CD1c-positive myeloid dendritic cell (primary cell): ENCODE measurements around the gene OR10Z1.

Experiments used
- DNase-seq: peaks from one replicate; pipeline ENCODE4 v3.0.0-alpha.2; 2016; ENCODE audit errors: extremely low spot score

The OR10Z1 gene, protein sequence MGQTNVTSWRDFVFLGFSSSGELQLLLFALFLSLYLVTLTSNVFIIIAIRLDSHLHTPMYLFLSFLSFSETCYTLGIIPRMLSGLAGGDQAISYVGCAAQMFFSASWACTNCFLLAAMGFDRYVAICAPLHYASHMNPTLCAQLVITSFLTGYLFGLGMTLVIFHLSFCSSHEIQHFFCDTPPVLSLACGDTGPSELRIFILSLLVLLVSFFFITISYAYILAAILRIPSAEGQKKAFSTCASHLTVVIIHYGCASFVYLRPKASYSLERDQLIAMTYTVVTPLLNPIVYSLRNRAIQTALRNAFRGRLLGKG

GRCh38 chr1:158604968-158605367 lies at the start of gene OR10Z1:
TSS of gene OR10Z1 (plus strand) at chr1:158605268. CDS start at chr1:158606439, 1,171 bp downstream.
- DNase-seq = no peak

DNA sequence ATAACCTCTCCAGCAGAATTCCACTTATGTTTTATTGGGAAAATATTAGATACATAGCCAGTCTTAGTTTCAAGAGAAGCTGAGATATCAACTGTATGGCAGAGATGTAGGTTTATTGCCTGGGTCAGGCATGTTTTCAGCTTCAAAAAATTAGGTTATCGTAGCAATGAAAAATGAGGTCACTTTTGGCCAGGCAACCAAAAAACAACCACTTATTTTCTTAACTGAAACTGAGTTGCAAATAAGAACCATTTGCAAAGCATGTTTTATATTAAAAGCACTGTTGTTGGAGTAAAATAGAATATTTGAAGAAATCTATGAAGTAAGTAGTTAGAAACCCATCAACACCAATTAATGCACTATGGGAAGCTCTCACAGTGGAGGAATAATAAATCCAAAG lies 45.4 kb upstream of the OR10Z1 start:
- DNase-seq = no peak

DNA sequence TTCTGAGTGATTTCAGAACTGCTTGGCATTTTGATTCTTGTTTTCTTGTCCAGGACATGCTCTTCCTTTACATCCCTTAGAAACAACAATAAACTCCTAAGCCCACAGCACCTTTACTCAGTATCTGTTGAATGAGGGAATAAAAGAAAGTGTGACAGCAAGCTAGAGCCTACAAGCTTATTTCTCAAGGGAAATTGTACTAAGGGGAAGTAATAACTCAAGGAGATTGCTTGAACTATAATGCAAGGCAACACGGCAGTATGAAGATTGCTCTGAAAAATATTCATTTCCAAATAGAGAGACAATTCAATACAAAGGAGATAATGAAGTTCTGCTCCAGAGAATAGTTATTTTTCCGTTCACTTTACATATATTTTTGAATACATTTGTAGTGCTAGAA lies 41.2 kb upstream of the OR10Z1 start:
- no peak for DNase-seq

DNA sequence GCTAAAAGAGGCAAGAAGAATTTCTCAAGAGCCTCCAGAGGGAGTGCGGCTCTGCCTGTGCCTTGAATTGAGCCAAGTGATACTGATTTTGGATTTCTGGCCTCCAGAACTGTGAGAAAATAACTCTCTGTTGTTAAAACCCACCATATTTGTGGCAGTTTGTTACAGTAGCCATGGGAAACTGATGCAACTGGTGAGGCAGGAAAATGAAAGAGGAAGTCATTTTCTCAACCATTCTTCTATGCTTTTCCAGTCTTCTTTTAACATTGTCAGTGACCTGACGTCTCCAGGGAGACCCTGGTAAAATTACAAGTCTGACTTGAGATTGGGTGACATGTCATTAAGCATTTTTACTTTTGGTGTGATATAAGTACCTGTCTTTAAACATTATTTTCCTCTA lies 40.5 kb upstream of the OR10Z1 start:
- DNase-seq = peak; percentile 17

- DNase-seq = no peak
Measured at GRCh38 chr1:158570480-158570879, 34.6 kb upstream of the OR10Z1 start, which contains the start of gene OR6P1. TSS of gene OR6P1 (minus strand) at chr1:158570580. CDS start at chr1:158563604, 6,976 bp downstream.

- no peak for DNase-seq
Measured at GRCh38 chr1:158572226-158572625, 32.8 kb upstream of the OR10Z1 start.

- DNase-seq = no peak
Measured at GRCh38 chr1:158577561-158577960, 27.5 kb upstream of the OR10Z1 start.

GRCh38 chr1:158579733-158580132 lies 25.3 kb upstream of the OR10Z1 start, which contains the start of gene OR10X1:
TSS of gene OR10X1 (minus strand) at chr1:158579899. CDS start at chr1:158579899, 0 bp downstream.
- no peak for DNase-seq

DNA sequence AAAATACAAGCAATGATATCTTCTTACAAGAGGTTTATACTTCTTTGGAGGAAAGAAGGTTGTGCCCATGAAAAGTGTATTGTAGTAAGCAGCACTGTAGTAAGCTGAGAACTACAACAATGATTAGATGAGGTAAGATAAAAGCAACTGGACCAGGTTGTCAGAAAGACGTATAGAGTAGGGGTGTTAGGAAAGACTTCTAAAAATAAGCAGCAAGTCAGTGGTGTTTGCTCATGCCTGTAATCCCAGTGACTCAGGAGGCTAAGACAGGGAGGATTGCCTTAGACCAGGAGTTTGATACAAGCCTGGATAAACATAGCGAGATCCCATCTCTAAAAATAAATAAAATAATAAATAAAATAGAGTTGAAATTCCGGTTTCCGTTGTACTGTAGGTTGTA lies 21.1 kb upstream of the OR10Z1 start:
- DNase-seq = no peak

DNA sequence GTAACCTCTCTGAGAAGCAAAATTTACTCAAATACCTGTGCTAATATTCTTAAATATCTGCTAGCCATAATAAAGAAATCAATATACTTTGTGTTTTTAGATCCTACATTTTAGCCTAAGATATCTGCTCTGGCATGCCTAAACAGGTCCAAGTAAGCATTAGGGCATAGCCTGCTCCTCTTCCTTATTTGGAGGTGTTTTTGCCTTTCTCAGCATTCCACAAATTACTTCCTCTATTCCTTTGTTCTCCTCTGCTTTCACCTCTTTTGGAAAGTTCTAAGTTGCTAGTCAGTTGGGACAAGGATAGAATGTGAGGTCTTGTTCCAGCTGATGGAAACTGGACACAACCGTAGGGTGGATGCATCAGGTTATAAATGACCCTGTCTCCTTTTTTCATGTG lies 18.1 kb upstream of the OR10Z1 start:
- no peak for DNase-seq

DNA sequence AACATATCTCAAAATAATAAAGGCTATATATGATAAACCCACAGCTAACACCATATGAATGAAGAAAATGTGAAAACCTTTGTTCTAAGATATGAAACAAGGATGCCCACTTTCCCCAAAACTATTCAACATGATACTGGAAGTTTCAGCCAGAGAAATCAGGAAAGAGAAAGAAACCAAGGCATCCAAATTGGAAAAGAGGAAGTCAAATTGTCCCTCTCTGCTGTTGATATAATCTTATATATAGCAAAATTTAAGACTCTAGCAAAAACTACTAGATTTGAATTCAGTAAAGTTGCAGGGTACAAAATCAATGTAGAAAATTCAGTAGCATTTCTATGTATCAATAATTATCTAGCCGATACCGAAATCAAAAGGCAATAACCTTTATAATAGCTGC lies 4.3 kb upstream of the OR10Z1 start:
- DNase-seq = no peak

DNA sequence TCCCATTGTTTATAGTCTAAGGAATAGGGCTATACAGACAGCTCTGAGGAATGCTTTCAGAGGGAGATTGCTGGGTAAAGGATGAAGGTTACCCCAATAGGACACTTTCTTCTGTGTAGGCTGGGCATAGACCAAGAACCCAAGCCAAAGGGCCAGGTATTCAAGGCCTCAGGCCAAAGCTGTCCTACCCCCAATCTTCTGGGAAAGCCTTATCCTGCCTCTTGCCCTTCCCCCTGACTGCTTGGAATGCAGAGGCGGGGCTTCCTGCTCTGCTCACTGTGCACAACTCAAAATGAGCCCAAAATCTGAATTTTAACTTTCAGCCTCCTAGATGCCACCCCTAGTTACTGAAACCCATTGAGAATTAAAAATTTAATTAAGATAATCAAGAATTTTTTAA lies 2.2 kb downstream of the OR10Z1 start:
- no peak for DNase-seq

DNA sequence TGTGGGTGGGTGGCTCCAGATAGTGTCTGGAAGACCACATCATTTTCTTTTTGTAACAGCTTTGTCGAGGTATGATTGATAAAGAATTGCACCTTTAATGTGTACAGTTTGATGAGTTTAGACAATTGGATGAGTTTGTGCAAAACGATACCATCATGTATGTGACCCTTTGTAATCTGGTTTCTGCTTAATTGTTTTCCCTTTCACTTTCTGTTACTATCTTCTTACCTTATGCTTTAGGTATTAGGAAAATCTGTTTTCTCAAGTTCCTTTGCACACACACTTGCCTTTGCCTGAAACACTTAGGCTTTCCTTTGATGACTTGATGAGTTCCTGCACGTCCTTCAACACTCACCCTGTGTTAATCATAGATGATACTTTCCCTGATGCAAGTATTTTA lies 6.8 kb downstream of the OR10Z1 start:
- DNase-seq = no peak

GRCh38 chr1:158613764-158614163 lies 8.7 kb downstream of the OR10Z1 start:
- DNase-seq = no peak

DNA sequence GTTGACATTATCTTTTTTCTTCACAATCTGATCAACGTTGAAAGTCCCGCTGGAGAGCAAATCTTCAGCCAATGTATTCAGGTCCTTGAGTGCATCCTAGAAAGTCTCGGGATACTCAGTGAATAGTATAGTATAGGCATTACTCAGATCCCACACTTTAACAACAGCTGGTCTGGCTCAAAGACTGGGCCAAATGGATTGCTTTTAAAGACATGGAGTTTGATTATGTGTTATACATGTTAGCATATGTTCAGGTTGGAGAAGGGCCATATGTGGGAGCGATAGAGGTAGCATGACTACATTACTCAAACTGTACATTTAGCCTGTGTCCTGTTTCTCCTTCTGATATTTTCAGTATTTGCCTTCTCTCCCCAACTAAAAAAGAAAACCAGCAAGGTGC lies 33.1 kb downstream of the OR10Z1 start:
- DNase-seq = no peak

- no peak for DNase-seq
Measured at GRCh38 chr1:158638904-158639303, 33.8 kb downstream of the OR10Z1 start.

DNA sequence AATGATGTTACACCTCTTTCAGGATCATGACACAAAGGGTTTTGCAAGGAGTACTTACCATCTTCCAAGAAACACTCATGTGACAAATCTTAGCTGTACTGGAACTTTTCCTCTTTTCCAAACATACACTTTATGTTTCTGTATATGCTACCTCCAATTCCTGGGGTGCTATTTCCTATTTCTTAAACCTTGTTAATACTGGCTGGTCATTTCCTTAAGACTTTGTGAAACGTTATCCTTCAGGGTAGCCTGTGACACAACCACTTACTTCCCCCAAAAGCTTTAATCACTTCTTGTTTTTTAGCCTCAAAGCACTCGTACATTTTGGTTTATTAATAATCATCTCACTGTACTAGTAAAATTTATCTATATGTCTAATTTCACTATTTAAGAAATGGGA lies 39.4 kb downstream of the OR10Z1 start:
- DNase-seq = peak; percentile 66

DNA sequence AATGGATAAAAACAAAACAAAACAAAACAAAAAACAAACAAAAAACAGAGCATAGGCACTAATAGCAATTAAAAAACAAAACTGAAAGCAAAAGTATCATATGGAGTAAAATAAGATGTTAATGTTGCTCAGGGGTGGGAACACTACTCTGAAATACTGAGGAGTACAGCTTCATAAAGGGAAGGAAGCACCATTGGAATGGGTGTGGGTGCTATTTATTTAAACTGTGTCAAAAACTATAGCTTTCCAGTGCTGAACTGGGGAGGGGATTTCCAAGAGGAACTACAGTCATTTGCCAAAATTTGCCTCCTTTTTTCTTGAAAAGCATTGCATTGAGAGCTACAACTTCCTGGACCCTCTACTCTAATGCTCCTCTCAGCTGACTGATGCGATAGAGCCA lies 41.4 kb downstream of the OR10Z1 start:
- peak; percentile 64 for DNase-seq

DNA sequence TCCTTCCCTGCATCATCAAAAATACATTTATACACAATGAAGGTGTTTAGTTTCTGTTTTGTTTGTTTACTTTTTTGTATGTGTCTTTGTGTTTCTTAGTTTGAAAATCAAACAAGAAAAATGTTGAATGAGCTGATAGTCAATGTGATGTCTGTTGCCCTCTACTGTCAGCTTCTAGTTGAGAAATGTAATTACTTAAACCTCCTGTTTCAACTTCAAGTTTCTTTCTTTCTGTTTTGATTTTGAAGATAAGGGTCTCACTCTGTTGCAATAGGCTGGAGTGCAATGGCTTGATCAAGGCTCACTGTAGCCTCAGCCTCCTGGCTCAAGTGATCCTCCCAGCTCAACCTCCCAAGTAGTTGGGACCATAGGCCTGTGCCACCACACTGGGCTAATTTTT lies 44.0 kb downstream of the OR10Z1 start:
- DNase-seq = no peak

DNA sequence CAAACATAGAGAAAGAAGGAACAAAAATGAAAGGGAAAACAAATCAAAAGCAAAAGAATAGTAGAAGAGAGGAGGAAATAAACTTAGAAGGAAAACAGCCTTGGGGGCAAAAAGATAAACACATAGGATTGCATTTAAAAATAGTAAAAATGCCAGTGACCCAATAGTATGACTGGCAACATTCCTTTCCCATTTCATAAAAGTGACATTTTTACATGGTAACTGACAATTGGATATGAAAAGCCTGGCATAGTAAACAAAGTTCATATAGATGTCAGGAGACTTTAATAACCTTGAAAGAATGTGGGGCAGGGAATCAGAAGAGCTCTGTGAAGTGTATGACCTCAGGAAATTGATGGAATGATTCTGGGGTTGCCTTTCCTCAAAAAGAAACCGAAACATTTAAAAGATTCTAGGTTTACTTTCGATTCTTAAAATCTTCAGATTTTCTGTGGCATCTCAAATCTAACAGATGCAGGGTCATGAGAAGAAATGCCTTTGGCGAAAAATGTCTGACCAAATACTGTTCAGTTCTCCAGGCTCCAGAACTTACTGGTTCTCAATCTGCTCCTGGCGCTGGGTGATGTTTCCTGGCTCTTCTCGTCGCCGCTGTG lies 47.8 kb downstream of the OR10Z1 start:
- no peak for DNase-seq

DNA sequence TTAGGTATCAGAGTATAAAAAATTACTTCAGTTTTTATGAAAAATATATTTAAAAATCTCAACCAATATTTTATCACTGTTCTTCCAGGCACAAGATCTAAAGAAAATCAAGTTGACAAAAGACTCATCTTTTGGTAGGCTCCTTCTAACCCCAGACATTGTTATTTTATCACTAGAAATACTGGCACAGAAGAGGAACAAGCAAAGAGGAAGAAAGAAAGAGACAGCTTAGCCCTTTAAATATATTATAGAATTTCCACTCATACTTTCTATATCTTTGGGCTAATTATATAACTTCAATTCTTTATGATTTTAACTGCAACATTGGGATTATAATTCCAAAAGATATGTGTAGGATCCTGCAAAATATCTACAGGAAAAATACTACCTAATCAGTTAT lies 49.0 kb downstream of the OR10Z1 start:
- DNase-seq = peak; percentile 18

DNA sequence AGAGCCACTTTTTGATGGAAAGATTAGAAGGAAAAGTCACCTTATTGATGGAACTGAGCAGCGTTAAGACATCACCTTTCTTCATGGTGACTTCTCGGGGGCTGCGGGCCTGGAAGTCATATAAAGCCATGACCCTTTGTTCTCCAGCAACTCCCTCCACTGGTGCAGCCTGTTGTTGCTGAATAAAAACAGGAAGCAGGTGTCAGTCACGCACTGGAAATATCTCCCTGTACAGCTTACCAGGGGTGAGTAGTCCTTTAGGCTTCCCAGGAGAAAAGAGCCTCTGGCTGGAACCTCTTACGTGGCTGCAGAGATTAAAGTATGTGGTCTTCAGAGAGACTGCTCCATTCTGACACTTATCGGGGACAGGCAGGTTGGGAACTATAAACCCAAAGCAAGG lies 49.5 kb downstream of the OR10Z1 start:
- peak; percentile 56 for DNase-seq
